Right lung (tissue), 5 donors: ENCODE results near the gene OR11A1. TPM values are rescaled to one million over a fixed set of nuclear protein-coding genes. Genes with fewer than 3 reads are reported as not detected.
"Not testable (repeated sequence)": the region's sequence is repeated elsewhere in the genome, so short reads cannot be mapped to it uniquely, and the experiment has no call there.

Experiments
- DNase-seq, 2 donors: peaks; one replicate each; pipeline ENCODE4 v3.0.0-alpha.2; 2013
- polyA plus RNA-seq, 5 donors: library from polyadenylated mRNA; unstranded; fragments of 120-200 nt; gene quantifications; one replicate each; pipeline versions ENCODE4 v1.2.1 to v1.2.3, GENCODE V29; 2013; ENCODE audit warnings: inconsistent platforms in 1 of 5, low replicate concordance in 1 of 5; ENCODE audit not compliant: insufficient read length in 5 of 5, insufficient read depth in 1 of 5

Gene OR11A1
- polyA plus RNA-seq, 5 donors: not detected

- no peak for DNase-seq
Observed at GRCh38 chr6:29478740-29479139, 21.9 kb upstream of the OR11A1 start.

GRCh38 chr6:29477923-29478450 lies 21.1 kb upstream of the OR11A1 start:
- no peak for DNase-seq

- DNase-seq: no peak
Observed at GRCh38 chr6:29474996-29475395, 18.1 kb upstream of the OR11A1 start.

GRCh38 chr6:29466241-29466640 lies 9.4 kb upstream of the OR11A1 start:
- DNase-seq: no peak

- no peak for DNase-seq
Observed at GRCh38 chr6:29465801-29466200, 8.9 kb upstream of the OR11A1 start.

GRCh38 chr6:29465279-29465678 lies 8.4 kb upstream of the OR11A1 start:
- DNase-seq: no peak

GRCh38 chr6:29462022-29462421 lies 5.2 kb upstream of the OR11A1 start:
- DNase-seq: no peak

GRCh38 chr6:29461021-29461814 lies 4.3 kb upstream of the OR11A1 start:
- no peak for DNase-seq

- no peak for DNase-seq
Observed at GRCh38 chr6:29451471-29452193, 5.2 kb downstream of the OR11A1 start.

GRCh38 chr6:29447670-29448069 lies 9.2 kb downstream of the OR11A1 start:
- no peak for DNase-seq

- DNase-seq: not testable (repeated sequence)
Observed at GRCh38 chr6:29444031-29444430, 12.8 kb downstream of the OR11A1 start.

GRCh38 chr6:29442719-29443118 lies 14.2 kb downstream of the OR11A1 start:
- DNase-seq: peak; percentile 1

GRCh38 chr6:29439006-29439405 lies 17.9 kb downstream of the OR11A1 start, which contains the start of gene OR10C1:
OR10C1 (plus strand) TSS chr6:29439306; CDS start chr6:29440016, 710 bp downstream.
- DNase-seq: no peak

GRCh38 chr6:29436730-29437129 lies 20.1 kb downstream of the OR11A1 start:
- not testable (repeated sequence) for DNase-seq

GRCh38 chr6:29426654-29427053 lies 30.2 kb downstream of the OR11A1 start:
- DNase-seq: no peak

- no peak for DNase-seq
Observed at GRCh38 chr6:29425075-29425474, 31.8 kb downstream of the OR11A1 start.

GRCh38 chr6:29424575-29424974 lies 32.3 kb downstream of the OR11A1 start:
- no peak for DNase-seq

GRCh38 chr6:29424168-29424567 lies 32.7 kb downstream of the OR11A1 start:
- DNase-seq: no peak

GRCh38 chr6:29419516-29419915 lies 37.4 kb downstream of the OR11A1 start:
- no peak for DNase-seq

GRCh38 chr6:29414588-29414987 lies 42.3 kb downstream of the OR11A1 start, which contains the start of gene OR12D1:
OR12D1 (plus strand) TSS chr6:29414928.
- no peak for DNase-seq

GRCh38 chr6:29403801-29404200 lies 53.1 kb downstream of the OR11A1 start:
- DNase-seq: no peak

- no peak for DNase-seq
Observed at GRCh38 chr6:29399525-29399924, 57.3 kb downstream of the OR11A1 start.

- no peak for DNase-seq
Observed at GRCh38 chr6:29395331-29395730, 61.5 kb downstream of the OR11A1 start, which contains the start of gene OR12D2. OR12D2 (plus strand) TSS chr6:29395631; CDS start chr6:29396700, 1,069 bp downstream.
